GM23338 (cell line): ENCODE measurements around the gene DACH1. TPM values are rescaled to one million over a fixed set of nuclear protein-coding genes. Genes with fewer than 3 reads are reported as not detected.
A peak's percentile ranks its signal among the peaks of the same experiment; 100 is the strongest.

ENCODE experiments used
- ATAC-seq: fragments of 200-7000 bp; cut with Tn5 transposase; 3 replicates; pipeline ENCODE4 v1.9.1; 2020
- DNase-seq: peaks from one replicate; pipeline ENCODE4 v3.0.0-alpha.2; 2015; ENCODE audit warnings: low spot score
- H2AFZ ChIP-seq: fragments of 200-600 bp; sonication (generic); 2 replicates; pipeline ENCODE4 v1.8.0; 2016; ENCODE audit warnings: antibody characterized with exemption, mild to moderate bottlenecking, moderate library complexity
- H3F3A ChIP-seq: fragments of 200-600 bp; sonication (generic); replicated peaks from 2 replicates; pipeline ENCODE4 v1.8.0; 2017; ENCODE audit warnings: antibody characterized with exemption, mixed run types, low read depth
- H3K27ac ChIP-seq: fragments of 200-600 bp; sonication (generic); 2 replicates; pipeline ENCODE4 v1.6.1; 2016; ENCODE audit warnings: low read depth
- H3K27me3 ChIP-seq: fragments of 200-600 bp; sonication (generic); 2 replicates; pipeline ENCODE4 v1.8.0; 2016; ENCODE audit warnings: mild to moderate bottlenecking, mixed run types, moderate library complexity; ENCODE audit not compliant: insufficient read depth
- H3K36me3 ChIP-seq: fragments of 200-600 bp; sonication (generic); 2 replicates; pipeline ENCODE4 v1.8.0; 2016; ENCODE audit warnings: mild to moderate bottlenecking; ENCODE audit not compliant: insufficient read depth
- H3K4me1 ChIP-seq: fragments of 200-600 bp; sonication (generic); 2 replicates; pipeline ENCODE4 v1.8.0; 2016; ENCODE audit warnings: mild to moderate bottlenecking, moderate library complexity; ENCODE audit not compliant: insufficient read depth
- H3K4me2 ChIP-seq: fragments of 200-600 bp; sonication (generic); 2 replicates; pipeline ENCODE4 v1.7.1; 2017; ENCODE audit warnings: mixed run types
- H3K4me3 ChIP-seq: fragments of 200-600 bp; sonication (generic); 2 replicates; pipeline ENCODE4 v1.6.1; 2016; ENCODE audit warnings: mixed run types
- H3K79me2 ChIP-seq: fragments of 200-600 bp; sonication (generic); replicated peaks from 2 replicates; pipeline ENCODE4 v1.8.0; 2017; ENCODE audit warnings: mild to moderate bottlenecking; ENCODE audit not compliant: insufficient read depth
- H3K9me2 ChIP-seq: fragments of 200-600 bp; sonication (generic); 2 replicates; pipeline ENCODE4 v1.8.0; 2017; ENCODE audit not compliant: insufficient read depth
- H4K20me1 ChIP-seq: fragments of 200-600 bp; sonication (generic); replicated peaks from 2 replicates; pipeline ENCODE4 v1.8.0; 2017; ENCODE audit warnings: mild to moderate bottlenecking; ENCODE audit not compliant: insufficient read depth
- H3K27ac Mint-ChIP-seq: 2 replicates; pipeline ENCODE4 v1.8.0; 2020; ENCODE audit warnings: inconsistent platforms, mild to moderate bottlenecking, moderate library complexity, mixed read lengths
- H3K27me3 Mint-ChIP-seq: 3 replicates; pipeline ENCODE4 v1.8.0; 2022; ENCODE audit warnings: low read depth, mild to moderate bottlenecking, moderate library complexity, mixed read lengths, inconsistent platforms; ENCODE audit not compliant: insufficient read depth, poor library complexity
- H3K36me3 Mint-ChIP-seq: 3 replicates; pipeline ENCODE4 v1.8.0; 2021; ENCODE audit warnings: low read depth, mild to moderate bottlenecking, inconsistent platforms, moderate library complexity, mixed read lengths
- H3K4me1 Mint-ChIP-seq: 3 replicates; pipeline ENCODE4 v1.8.0; 2020; ENCODE audit warnings: mild to moderate bottlenecking, inconsistent platforms, mixed read lengths
- H3K4me3 Mint-ChIP-seq: 3 replicates; pipeline ENCODE4 v1.8.0; 2021; ENCODE audit warnings: moderate library complexity, mild to moderate bottlenecking, inconsistent platforms, mixed read lengths
- H3K9me3 Mint-ChIP-seq: 3 replicates; pipeline ENCODE4 v1.8.0; 2020; ENCODE audit warnings: moderate library complexity, mild to moderate bottlenecking, inconsistent platforms, mixed read lengths
- EZH2 ChIP-seq: fragments of 200-600 bp; sonication (generic); IDR thresholded peaks from one replicate; pipeline ENCODE4 v1.8.0; 2017; ENCODE audit warnings: antibody characterized with exemption, mild to moderate bottlenecking, low read depth; ENCODE audit not compliant: unreplicated experiment
- JUNB ChIP-seq: IDR thresholded peaks from one replicate; pipeline ENCODE4 v1.6.1; 2016; ENCODE audit warnings: antibody characterized with exemption; ENCODE audit not compliant: unreplicated experiment
- NANOG ChIP-seq: IDR thresholded peaks from 2 replicates; pipeline ENCODE4 v1.6.1; 2016; ENCODE audit warnings: antibody characterized with exemption, borderline replicate concordance
- STAT1 ChIP-seq: IDR thresholded peaks from one replicate; pipeline ENCODE4 v1.6.1; 2016; ENCODE audit warnings: antibody characterized with exemption; ENCODE audit not compliant: unreplicated experiment
- ZNF114 ChIP-seq: fragments of 250-450 bp; sonication (Bioruptor Pico); IDR thresholded peaks from 2 replicates; pipeline ENCODE4 v1.5.0; 2020; ENCODE audit warnings: mild to moderate bottlenecking, moderate library complexity
- polyA plus RNA-seq: library from polyadenylated mRNA; unstranded; fragments of >200 nt; fragmentation: Nextera tagmentation; extraction: Ambion mirVana; gene quantifications from 2 replicates; pipeline ENCODE4 v1.2.1, GENCODE V29; 2016
- total RNA-seq: library from RNA; depleted of rRNA; stranded (reverse); fragments of >200 nt; shearing (Covaris generic); gene quantifications from 2 replicates; pipeline ENCODE4 v1.2.3, GENCODE V29; 2014
- TF ChIP-seq, protein P1 (sequence below): IDR thresholded peaks from one replicate; pipeline ENCODE4 v1.6.1; 2018; ENCODE audit warnings: antibody characterized with exemption; ENCODE audit not compliant: unreplicated experiment
- TF ChIP-seq, protein P2 (sequence below), 2 experiments: fragments of 200-600 bp in 1 of 2; sonication (generic) in 1 of 2; conservative IDR thresholded peaks; 2 replicates each; pipeline versions ENCODE4 v1.5.1 to v1.6.1; 2016 to 2017; ENCODE audit warnings: antibody characterized with exemption in 2 of 2, low read depth in 2 of 2, mild to moderate bottlenecking in 2 of 2, moderate library complexity in 1 of 2
- TF ChIP-seq, protein P3 (sequence below): fragments of 250-450 bp; sonication (Bioruptor Pico); IDR thresholded peaks from 2 replicates; pipeline ENCODE4 v1.5.0; 2020; ENCODE audit warnings: mild to moderate bottlenecking, moderate library complexity

DACH1 gene
- total and polyA plus RNA-seq, 2 experiments from 2014 or later, result 0.45 to 0.57 TPM

DNA sequence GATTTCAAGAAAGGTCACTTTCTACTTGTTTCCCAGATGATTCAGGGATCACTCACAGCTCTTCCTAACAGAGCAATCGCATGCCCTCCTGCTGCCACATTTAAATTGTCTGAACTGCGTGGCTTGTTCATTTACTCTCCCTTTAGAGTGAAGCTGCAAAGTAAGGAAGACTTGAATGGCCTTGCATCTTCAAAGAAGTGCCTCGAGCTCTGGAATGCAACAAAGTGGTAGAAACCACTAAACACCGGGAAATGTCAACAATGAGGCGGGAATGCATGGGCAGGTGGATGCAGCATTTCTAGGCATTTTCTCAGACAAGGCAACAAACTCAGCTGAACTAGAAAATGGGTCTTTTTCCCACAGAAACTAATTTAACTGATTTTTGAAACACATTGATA lies 10.3 kb upstream of the DACH1 start:
- H3K36me3 ChIP-seq, result no peaks in the 10 kb centered on the region
- H4K20me1 ChIP-seq, result no peaks in the 10 kb centered on the region
- peak; percentile 3; the same call in 1 of the 2 replicates for TF ChIP-seq NANOG
- TF ChIP-seq, protein P1, sequence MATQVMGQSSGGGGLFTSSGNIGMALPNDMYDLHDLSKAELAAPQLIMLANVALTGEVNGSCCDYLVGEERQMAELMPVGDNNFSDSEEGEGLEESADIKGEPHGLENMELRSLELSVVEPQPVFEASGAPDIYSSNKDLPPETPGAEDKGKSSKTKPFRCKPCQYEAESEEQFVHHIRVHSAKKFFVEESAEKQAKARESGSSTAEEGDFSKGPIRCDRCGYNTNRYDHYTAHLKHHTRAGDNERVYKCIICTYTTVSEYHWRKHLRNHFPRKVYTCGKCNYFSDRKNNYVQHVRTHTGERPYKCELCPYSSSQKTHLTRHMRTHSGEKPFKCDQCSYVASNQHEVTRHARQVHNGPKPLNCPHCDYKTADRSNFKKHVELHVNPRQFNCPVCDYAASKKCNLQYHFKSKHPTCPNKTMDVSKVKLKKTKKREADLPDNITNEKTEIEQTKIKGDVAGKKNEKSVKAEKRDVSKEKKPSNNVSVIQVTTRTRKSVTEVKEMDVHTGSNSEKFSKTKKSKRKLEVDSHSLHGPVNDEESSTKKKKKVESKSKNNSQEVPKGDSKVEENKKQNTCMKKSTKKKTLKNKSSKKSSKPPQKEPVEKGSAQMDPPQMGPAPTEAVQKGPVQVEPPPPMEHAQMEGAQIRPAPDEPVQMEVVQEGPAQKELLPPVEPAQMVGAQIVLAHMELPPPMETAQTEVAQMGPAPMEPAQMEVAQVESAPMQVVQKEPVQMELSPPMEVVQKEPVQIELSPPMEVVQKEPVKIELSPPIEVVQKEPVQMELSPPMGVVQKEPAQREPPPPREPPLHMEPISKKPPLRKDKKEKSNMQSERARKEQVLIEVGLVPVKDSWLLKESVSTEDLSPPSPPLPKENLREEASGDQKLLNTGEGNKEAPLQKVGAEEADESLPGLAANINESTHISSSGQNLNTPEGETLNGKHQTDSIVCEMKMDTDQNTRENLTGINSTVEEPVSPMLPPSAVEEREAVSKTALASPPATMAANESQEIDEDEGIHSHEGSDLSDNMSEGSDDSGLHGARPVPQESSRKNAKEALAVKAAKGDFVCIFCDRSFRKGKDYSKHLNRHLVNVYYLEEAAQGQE, result no peak
- DNase-seq (peak; percentile 84), ATAC-seq (peak; percentile 86)
- no peaks in the 10 kb centered on the region for H3F3A ChIP-seq
- Mint-ChIP-seq H3K4me1 (peaks cover 37% of the 10 kb centered on the region), H3K27me3 (no peaks in the 10 kb centered on the region), H3K27ac (peak overlapping the region; percentile 21), H3K36me3 (peaks cover 6% of the 10 kb centered on the region), H3K4me3 (peak overlapping the region; percentile 28; the same call in 2 of the 3 replicates), H3K9me3 (peaks cover 8% of the 10 kb centered on the region; the same call in 2 of the 3 replicates)
- peak overlapping the region; percentile 77 for H3K27ac ChIP-seq
- 0 out of 2 replicates have a peak overlapping the region, but pooled peaks have one; percentile 1 for H3K4me3 ChIP-seq
- no peaks in the 10 kb centered on the region for H3K79me2 ChIP-seq
- H3K4me1 ChIP-seq, result peaks cover 19% of the 10 kb centered on the region
- H3K27me3 ChIP-seq, result no peaks in the 10 kb centered on the region
- H3K9me2 ChIP-seq, result no peaks in the 10 kb centered on the region
- H2AFZ ChIP-seq, result no peak overlapping the region
- peak overlapping the region; percentile 15; the same call in 1 of the 2 replicates for H3K4me2 ChIP-seq

DNA sequence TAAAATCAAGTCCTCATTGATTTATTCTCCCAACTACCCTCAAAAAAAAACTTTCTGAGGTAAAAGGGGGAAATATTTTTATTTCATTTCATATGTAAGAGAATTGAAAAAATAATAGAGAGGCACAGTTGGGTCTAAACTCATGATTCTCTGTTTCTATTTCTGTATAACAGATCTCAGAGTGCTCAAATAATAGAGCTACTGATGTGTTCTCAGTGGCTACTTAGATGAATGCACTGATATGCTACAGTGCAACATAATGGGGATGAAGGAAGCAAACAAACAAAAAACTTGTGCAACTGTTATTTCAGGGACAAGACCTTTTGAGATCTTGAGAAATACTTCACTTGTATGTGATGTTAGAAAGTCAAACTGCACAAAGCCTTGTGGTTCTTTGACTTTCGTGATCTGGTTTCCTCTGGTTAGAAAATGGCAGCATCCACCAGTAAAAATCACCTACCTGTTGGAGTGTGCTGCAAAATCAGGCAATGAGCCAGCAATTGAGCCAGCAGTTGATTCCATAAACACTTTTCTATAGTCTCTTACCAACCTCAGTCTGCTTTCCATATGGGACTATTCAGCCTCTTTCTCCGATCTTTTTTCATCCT lies 9.7 kb upstream of the DACH1 start:
- H3K4me1 ChIP-seq, result peaks cover 19% of the 10 kb centered on the region
- H3K27ac Mint-ChIP-seq, result peak overlapping the region; percentile 21
- TF ChIP-seq, protein P2, sequence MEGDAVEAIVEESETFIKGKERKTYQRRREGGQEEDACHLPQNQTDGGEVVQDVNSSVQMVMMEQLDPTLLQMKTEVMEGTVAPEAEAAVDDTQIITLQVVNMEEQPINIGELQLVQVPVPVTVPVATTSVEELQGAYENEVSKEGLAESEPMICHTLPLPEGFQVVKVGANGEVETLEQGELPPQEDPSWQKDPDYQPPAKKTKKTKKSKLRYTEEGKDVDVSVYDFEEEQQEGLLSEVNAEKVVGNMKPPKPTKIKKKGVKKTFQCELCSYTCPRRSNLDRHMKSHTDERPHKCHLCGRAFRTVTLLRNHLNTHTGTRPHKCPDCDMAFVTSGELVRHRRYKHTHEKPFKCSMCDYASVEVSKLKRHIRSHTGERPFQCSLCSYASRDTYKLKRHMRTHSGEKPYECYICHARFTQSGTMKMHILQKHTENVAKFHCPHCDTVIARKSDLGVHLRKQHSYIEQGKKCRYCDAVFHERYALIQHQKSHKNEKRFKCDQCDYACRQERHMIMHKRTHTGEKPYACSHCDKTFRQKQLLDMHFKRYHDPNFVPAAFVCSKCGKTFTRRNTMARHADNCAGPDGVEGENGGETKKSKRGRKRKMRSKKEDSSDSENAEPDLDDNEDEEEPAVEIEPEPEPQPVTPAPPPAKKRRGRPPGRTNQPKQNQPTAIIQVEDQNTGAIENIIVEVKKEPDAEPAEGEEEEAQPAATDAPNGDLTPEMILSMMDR (conservative IDR thresholded peaks at IDR 0.05; ENCODE audit: low read depth in 2 of 2), result no peak
- TF ChIP-seq EZH2 (no peak), JUNB (no peak), STAT1 (no peak), ZNF114 (CRISPR knock-in tag) (no peak)
- TF ChIP-seq, protein P3, sequence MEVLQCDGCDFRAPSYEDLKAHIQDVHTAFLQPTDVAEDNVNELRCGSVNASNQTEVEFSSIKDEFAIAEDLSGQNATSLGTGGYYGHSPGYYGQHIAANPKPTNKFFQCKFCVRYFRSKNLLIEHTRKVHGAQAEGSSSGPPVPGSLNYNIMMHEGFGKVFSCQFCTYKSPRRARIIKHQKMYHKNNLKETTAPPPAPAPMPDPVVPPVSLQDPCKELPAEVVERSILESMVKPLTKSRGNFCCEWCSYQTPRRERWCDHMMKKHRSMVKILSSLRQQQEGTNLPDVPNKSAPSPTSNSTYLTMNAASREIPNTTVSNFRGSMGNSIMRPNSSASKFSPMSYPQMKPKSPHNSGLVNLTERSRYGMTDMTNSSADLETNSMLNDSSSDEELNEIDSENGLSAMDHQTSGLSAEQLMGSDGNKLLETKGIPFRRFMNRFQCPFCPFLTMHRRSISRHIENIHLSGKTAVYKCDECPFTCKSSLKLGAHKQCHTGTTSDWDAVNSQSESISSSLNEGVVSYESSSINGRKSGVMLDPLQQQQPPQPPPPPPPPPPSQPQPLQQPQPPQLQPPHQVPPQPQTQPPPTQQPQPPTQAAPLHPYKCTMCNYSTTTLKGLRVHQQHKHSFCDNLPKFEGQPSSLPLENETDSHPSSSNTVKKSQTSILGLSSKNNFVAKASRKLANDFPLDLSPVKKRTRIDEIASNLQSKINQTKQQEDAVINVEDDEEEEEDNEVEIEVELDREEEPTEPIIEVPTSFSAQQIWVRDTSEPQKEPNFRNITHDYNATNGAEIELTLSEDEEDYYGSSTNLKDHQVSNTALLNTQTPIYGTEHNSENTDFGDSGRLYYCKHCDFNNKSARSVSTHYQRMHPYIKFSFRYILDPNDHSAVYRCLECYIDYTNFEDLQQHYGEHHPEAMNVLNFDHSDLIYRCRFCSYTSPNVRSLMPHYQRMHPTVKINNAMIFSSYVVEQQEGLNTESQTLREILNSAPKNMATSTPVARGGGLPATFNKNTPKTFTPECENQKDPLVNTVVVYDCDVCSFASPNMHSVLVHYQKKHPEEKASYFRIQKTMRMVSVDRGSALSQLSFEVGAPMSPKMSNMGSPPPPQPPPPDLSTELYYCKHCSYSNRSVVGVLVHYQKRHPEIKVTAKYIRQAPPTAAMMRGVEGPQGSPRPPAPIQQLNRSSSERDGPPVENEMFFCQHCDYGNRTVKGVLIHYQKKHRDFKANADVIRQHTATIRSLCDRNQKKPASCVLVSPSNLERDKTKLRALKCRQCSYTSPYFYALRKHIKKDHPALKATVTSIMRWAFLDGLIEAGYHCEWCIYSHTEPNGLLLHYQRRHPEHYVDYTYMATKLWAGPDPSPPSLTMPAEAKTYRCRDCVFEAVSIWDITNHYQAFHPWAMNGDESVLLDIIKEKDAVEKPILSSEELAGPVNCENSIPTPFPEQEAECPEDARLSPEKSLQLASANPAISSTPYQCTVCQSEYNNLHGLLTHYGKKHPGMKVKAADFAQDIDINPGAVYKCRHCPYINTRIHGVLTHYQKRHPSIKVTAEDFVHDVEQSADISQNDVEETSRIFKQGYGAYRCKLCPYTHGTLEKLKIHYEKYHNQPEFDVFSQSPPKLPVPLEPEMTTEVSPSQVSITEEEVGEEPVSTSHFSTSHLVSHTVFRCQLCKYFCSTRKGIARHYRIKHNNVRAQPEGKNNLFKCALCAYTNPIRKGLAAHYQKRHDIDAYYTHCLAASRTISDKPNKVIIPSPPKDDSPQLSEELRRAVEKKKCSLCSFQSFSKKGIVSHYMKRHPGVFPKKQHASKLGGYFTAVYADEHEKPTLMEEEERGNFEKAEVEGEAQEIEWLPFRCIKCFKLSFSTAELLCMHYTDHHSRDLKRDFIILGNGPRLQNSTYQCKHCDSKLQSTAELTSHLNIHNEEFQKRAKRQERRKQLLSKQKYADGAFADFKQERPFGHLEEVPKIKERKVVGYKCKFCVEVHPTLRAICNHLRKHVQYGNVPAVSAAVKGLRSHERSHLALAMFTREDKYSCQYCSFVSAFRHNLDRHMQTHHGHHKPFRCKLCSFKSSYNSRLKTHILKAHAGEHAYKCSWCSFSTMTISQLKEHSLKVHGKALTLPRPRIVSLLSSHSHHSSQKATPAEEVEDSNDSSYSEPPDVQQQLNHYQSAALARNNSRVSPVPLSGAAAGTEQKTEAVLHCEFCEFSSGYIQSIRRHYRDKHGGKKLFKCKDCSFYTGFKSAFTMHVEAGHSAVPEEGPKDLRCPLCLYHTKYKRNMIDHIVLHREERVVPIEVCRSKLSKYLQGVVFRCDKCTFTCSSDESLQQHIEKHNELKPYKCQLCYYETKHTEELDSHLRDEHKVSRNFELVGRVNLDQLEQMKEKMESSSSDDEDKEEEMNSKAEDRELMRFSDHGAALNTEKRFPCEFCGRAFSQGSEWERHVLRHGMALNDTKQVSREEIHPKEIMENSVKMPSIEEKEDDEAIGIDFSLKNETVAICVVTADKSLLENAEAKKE (CRISPR knock-in tag), result no peak

More for the DNA sequence above, 9.7 kb upstream of the DACH1 start:
- H3F3A ChIP-seq, result no peaks in the 10 kb centered on the region
- peaks cover 5% of the 10 kb centered on the region for H3K36me3 Mint-ChIP-seq
- no peaks in the 10 kb centered on the region for H4K20me1 ChIP-seq
- peak overlapping the region; percentile 28; the same call in 2 of the 3 replicates for H3K4me3 Mint-ChIP-seq
- peaks cover 39% of the 10 kb centered on the region for H3K4me1 Mint-ChIP-seq
- H3K4me3 ChIP-seq, result 0 out of 2 replicates have a peak overlapping the region, but pooled peaks have one; percentile 1
- H3K27me3 Mint-ChIP-seq, result no peaks in the 10 kb centered on the region
- no peak overlapping the region for H2AFZ ChIP-seq
- H3K27me3 ChIP-seq, result no peaks in the 10 kb centered on the region
- no peaks in the 10 kb centered on the region for H3K79me2 ChIP-seq
- DNase-seq (no peak), ATAC-seq (no peak)
- H3K27ac ChIP-seq, result peak overlapping the region; percentile 12
- H3K9me2 ChIP-seq, result no peaks in the 10 kb centered on the region
- H3K36me3 ChIP-seq, result no peaks in the 10 kb centered on the region
- peaks cover 5% of the 10 kb centered on the region; the same call in 2 of the 3 replicates for H3K9me3 Mint-ChIP-seq
- H3K4me2 ChIP-seq, result peak overlapping the region; percentile 15; the same call in 1 of the 2 replicates
